ENCODE measurements around the gene AOC2. TPM values are rescaled to one million over a fixed set of nuclear protein-coding genes. Genes with fewer than 3 reads are reported as not detected.

AOC2 gene
- total and polyA plus RNA-seq, 2 of the 8 experiments (the other 6 are each of a cell fraction or from before 2014, with no cell fraction given) = 4.2 to 4.7 TPM

- TF ChIP-seq PHF8 (conservative IDR thresholded peaks at IDR 0.05; ENCODE audit: low read depth, low read length) (no peak), HDAC6 (IDR thresholded peaks at IDR 0.05; ENCODE audit: low read depth, low read length) (no peak)
Observed at GRCh38 chr17:42871647-42872046, 27.3 kb downstream of the AOC2 start (continued).
